K562 (cell line): Measurements from ENCODE around the gene ILF2. TPM values are rescaled to one million over a fixed set of nuclear protein-coding genes. Genes with fewer than 3 reads are reported as not detected.

Experiments
- ATAC-seq: fragments of 200-7000 bp; cut with Tn5 transposase; 3 replicates; pipeline ENCODE4 v1.9.1; 2020; ENCODE audit warnings: moderate library complexity
- BruUV-seq: library from RNA; stranded (reverse); fragments of 400-500 nt; replicated peaks from 2 replicates; lab custom pipeline; 2021; lab: Mats Ljungman, UMichigan
- CTCF ChIA-PET: fragments of 300-600 bp; formaldehyde crosslinking; extraction: SDS; loops from one replicate; lab custom pipeline; 2021; ENCODE audit warnings: low intra/inter-chr PET ratio; lab: Yijun Ruan, JAX
- POLR2A ChIA-PET: fragments of 300-600, 350-650 bp; sonication (Branson Sonifier 250); formaldehyde crosslinking; extraction: SDS; loops from one replicate; lab custom pipeline; 2021; ENCODE audit warnings: antibody characterized with exemption, inconsistent platforms; lab: Yijun Ruan, JAX
- DNase-seq, 4 experiments: peaks; one replicate each; pipeline versions ENCODE4 v3.0.0 to v3.0.0-alpha.2; 2011 to 2018; ENCODE audit warnings: low spot score in 3 of 4, mixed read lengths in 3 of 4; ENCODE audit errors: extremely low read depth in 1 of 4
- FAIRE-seq: peaks from 2 replicates; lab custom pipeline; 2011; peaks lifted over from hg19 to GRCh38; lab: Jason Lieb, UNC
- H2AFZ ChIP-seq: 2 replicates; pipeline ENCODE4 v1.6.0; 2011; ENCODE audit warnings: low read depth, low read length, control low read depth, inconsistent platforms
- H3K27ac ChIP-seq: fragments of 200-600 bp; 3 replicates; pipeline ENCODE4 v1.8.0; 2011; ENCODE audit warnings: low read depth, mild to moderate bottlenecking, control low read depth, inconsistent platforms, low read length, moderate library complexity, mixed read lengths; ENCODE audit errors: extremely low read depth
- H3K27me3 ChIP-seq, 2 experiments: fragments of 300-600 bp in 1 of 2; 2 replicates in 1 of 2; 3 replicates in 1 of 2; pipeline versions ENCODE4 v1.6.0 to v1.8.0; 2011; ENCODE audit warnings: inconsistent platforms in 2 of 2, low read length in 2 of 2, mild to moderate bottlenecking in 1 of 2, mixed read lengths in 1 of 2, moderate library complexity in 1 of 2; ENCODE audit not compliant: control insufficient read depth in 2 of 2, insufficient read depth in 2 of 2
- H3K36me3 ChIP-seq: fragments of 300-600 bp; 3 replicates; pipeline ENCODE4 v1.8.0; 2011; ENCODE audit warnings: mild to moderate bottlenecking, low read length, inconsistent platforms; ENCODE audit not compliant: control insufficient read depth, insufficient read depth
- H3K4me1 ChIP-seq, 2 experiments: fragments of 200-600 bp in 1 of 2; replicated peaks in 1 of 2; 2 replicates in 1 of 2; 3 replicates in 1 of 2; pipeline versions ENCODE4 v1.5.1 to v1.8.0; 2011; ENCODE audit warnings: inconsistent platforms in 2 of 2, low read length in 2 of 2, mild to moderate bottlenecking in 1 of 2, mixed read lengths in 1 of 2, moderate library complexity in 1 of 2; ENCODE audit not compliant: control insufficient read depth in 2 of 2, insufficient read depth in 2 of 2
- H3K4me2 ChIP-seq: 2 replicates; pipeline ENCODE4 v1.6.1; 2011; ENCODE audit warnings: low read length, control low read depth, inconsistent platforms, mixed read lengths; ENCODE audit not compliant: insufficient read depth
- H3K4me3 ChIP-seq: fragments of 200-600 bp; sonication (generic), shearing (Covaris generic); 2 replicates; pipeline ENCODE4 v1.5.1; 2016; ENCODE audit warnings: control low read depth, inconsistent platforms
- H3K79me2 ChIP-seq: fragments of 200-600 bp; 3 replicates; pipeline ENCODE4 v1.8.0; 2011; ENCODE audit warnings: low read length, inconsistent platforms; ENCODE audit not compliant: control insufficient read depth, insufficient read depth
- H3K9ac ChIP-seq, 2 experiments: 2 replicates each; pipeline versions ENCODE4 v1.6.0 to v1.6.1; 2011; ENCODE audit warnings: low read depth in 2 of 2, low read length in 2 of 2, control low read depth in 1 of 2, inconsistent platforms in 1 of 2, mild to moderate bottlenecking in 1 of 2, mixed read lengths in 1 of 2; ENCODE audit not compliant: insufficient read depth in 1 of 2
- H3K9me1 ChIP-seq: one replicate; pipeline ENCODE4 v1.6.0; 2011; ENCODE audit warnings: inconsistent platforms, mild to moderate bottlenecking, low read length, moderate library complexity; ENCODE audit not compliant: control insufficient read depth, insufficient read depth
- H3K9me3 ChIP-seq: replicated peaks from 2 replicates; pipeline ENCODE4 v1.5.1; 2011; ENCODE audit warnings: low read depth, low read length, inconsistent platforms; ENCODE audit not compliant: control insufficient read depth, insufficient read depth
- H4K20me1 ChIP-seq: replicated peaks from 2 replicates; pipeline ENCODE4 v1.6.1; 2011; ENCODE audit warnings: low read length, inconsistent platforms, mixed read lengths; ENCODE audit not compliant: control insufficient read depth, insufficient read depth
- CBFB ChIP-seq: sonication (generic); formaldehyde crosslinking; IDR thresholded peaks from 2 replicates; pipeline ENCODE4 v1.4.0; 2020; ENCODE audit warnings: mild to moderate bottlenecking, missing genetic modification reagents
- DNMT1 ChIP-seq: fragments of 450-650 bp; IDR thresholded peaks from 2 replicates; pipeline ENCODE4 v1.6.1; 2016; ENCODE audit warnings: antibody characterized with exemption, mild to moderate bottlenecking
- HBP1 ChIP-seq: fragments of 450-650 bp; formaldehyde crosslinking; IDR thresholded peaks from 2 replicates; pipeline ENCODE4 v1.4.0; 2022; ENCODE audit warnings: missing genetic modification characterization
- HDAC3 ChIP-seq: fragments of 450-650 bp; IDR thresholded peaks from 2 replicates; pipeline ENCODE4 v1.6.1; 2018; ENCODE audit warnings: borderline replicate concordance, mild to moderate bottlenecking, moderate library complexity; ENCODE audit not compliant: partially characterized antibody
- HMBOX1 ChIP-seq: sonication (generic); IDR thresholded peaks from 2 replicates; pipeline ENCODE4 v1.6.1; 2016
- HOMEZ ChIP-seq: fragments of 250-450 bp; sonication (Bioruptor Pico); IDR thresholded peaks from 2 replicates; pipeline ENCODE4 v1.4.0; 2020; ENCODE audit warnings: mild to moderate bottlenecking, moderate library complexity
- KLF1 ChIP-seq: fragments of 450-650 bp; IDR thresholded peaks from 2 replicates; pipeline ENCODE4 v1.6.1; 2016; ENCODE audit warnings: missing genetic modification characterization, missing compliant biosample characterization
- PHF8 ChIP-seq: fragments of 200-600 bp; sonication (generic); IDR thresholded peaks from 2 replicates; pipeline ENCODE4 v1.6.1; 2012; ENCODE audit warnings: mixed run types, mild to moderate bottlenecking, inconsistent platforms, low read length, moderate library complexity, borderline replicate concordance
- PPARD ChIP-seq: fragments of 250-450 bp; sonication (Bioruptor Pico); IDR thresholded peaks from 2 replicates; pipeline ENCODE4 v1.8.0; 2022; ENCODE audit warnings: inconsistent platforms, mild to moderate bottlenecking, moderate library complexity
- SMAD2 ChIP-seq: fragments of 150-350 bp; IDR thresholded peaks from 2 replicates; pipeline ENCODE4 v1.6.1; 2014; ENCODE audit warnings: low read depth, mild to moderate bottlenecking, low read length
- ZNF324 ChIP-seq: fragments of 250-450 bp; sonication (Bioruptor Pico); IDR thresholded peaks from 2 replicates; pipeline ENCODE4 v1.4.0; 2020; ENCODE audit warnings: mild to moderate bottlenecking
- ZNF436 ChIP-seq: fragments of 250-450, 450-650 bp; sonication (Bioruptor Pico); formaldehyde crosslinking; IDR thresholded peaks from 2 replicates; pipeline ENCODE4 v1.7.0; 2020; ENCODE audit warnings: mild to moderate bottlenecking
- WGBS: fragments of 100-300 bp; shearing (Covaris generic); methylation state at CpG from one replicate; pipeline ENCODE4 v1.1.6; 2016; ENCODE audit warnings: low coverage, mixed read lengths; ENCODE audit not compliant: insufficient coverage; ENCODE audit errors: missing lambda C conversion rate; 5-methylcytosine and 5-hydroxymethylcytosine counted together
- in situ Hi-C: fragments of 300-500 bp; cut with MboI; formaldehyde crosslinking; loops from 4 replicates; pipeline ENCODE4 v1.15.0; 2018; ENCODE audit warnings: inconsistent platforms, mixed read lengths
- intact Hi-C: fragments of 100-400 bp; cut with micrococcal nuclease; formaldehyde crosslinking; loops from 2 replicates; pipeline ENCODE4 v1.14.2; 2022
- polyA plus RNA-seq, 8 experiments: library from polyadenylated mRNA; depleted of rRNA in 4 of 8; stranded (reverse) in 5 of 8; unstranded in 3 of 8; fragments of >200 nt; fragmentation: Nextera tagmentation in 2 of 8; fragmentation: Illumina TruSeq in 1 of 8; extraction: Ambion mirVana in 2 of 8; extraction: Trizol in 1 of 8; gene quantifications; 2 replicates each; pipeline versions ENCODE4 v1.2.1 to v1.2.3, GENCODE V29; 2011 to 2014; ENCODE audit warnings: inconsistent platforms in 1 of 8, missing spikeins in 1 of 8
- total RNA-seq, 7 experiments: library from RNA; depleted of rRNA in 6 of 7; stranded (reverse); fragments of >200 nt in 6 of 7; fragmentation: Illumina TruSeq in 2 of 7; extraction: Trizol in 2 of 7; gene quantifications; 2 replicates each; pipeline versions ENCODE4 v1.2.1 to v1.2.3, GENCODE V29; 2011 to 2021; ENCODE audit warnings: low replicate concordance in 1 of 7

The ILF2 gene
- total and polyA plus RNA-seq, 9 of the 15 experiments (the other 6 are each of a cell fraction or from before 2014, with no cell fraction given): 282 to 726 (median 474) TPM

GRCh38 chr1:153673511-153673910, 2.7 kb upstream of the ILF2 start:
- POLR2A ChIA-PET: interaction anchor here (0.7 to 2.3 kb wide), 2 partner anchors 16 to 317 kb away, joined by 5 to 10 read pairs; partner anchors contain the start of genes RPS27 and SNAPIN
- in situ Hi-C loops: loop anchor here (5.0 kb wide), 1 partner anchor 104 kb away; the partner anchor contains the start of gene SLC27A3
- peaks cover 5 to 8% of the 10 kb centered on the region in 2 experiments; a peak in 4 of 5 replicates for H3K27me3 ChIP-seq

More at GRCh38 chr1:153673511-153673910, 2.7 kb upstream of the ILF2 start:
- WGBS: 91% methylated on average over 2 of the region's 2 CpGs
- no peak overlapping the region for H3K4me2 ChIP-seq
- DNase-seq (no peak), ATAC-seq (no peak), FAIRE-seq (no peak)
- CTCF ChIA-PET: interaction anchor here (0.9 kb wide), 1 partner anchor 76 kb away, joined by 3 read pairs; no protein-coding TSS in a partner anchor
- no peaks in the 10 kb centered on the region; the same call in 1 of the 2 replicates for H4K20me1 ChIP-seq
- H3K9me3 ChIP-seq: no peaks in the 10 kb centered on the region
- intact Hi-C loops: loop anchor here (5.0 kb wide), 2 partner anchors 161 to 314 kb away; partner anchors contain the start of gene RAB13
- H3K4me1 ChIP-seq: peaks cover 0 to 9% of the 10 kb centered on the region in 2 experiments; a peak in 3 of 5 replicates
- BruUV-seq: no TSS peak
- H3K36me3 ChIP-seq: peaks cover 19% of the 10 kb centered on the region
- H3K4me3 ChIP-seq: no peak overlapping the region
- no peak overlapping the region for H3K27ac ChIP-seq
- no peak for TF ChIP-seq HMBOX1
- TF ChIP-seq PHF8: no peak
- no peak for TF ChIP-seq ZNF436 (CRISPR knock-in tag)
- no peak for TF ChIP-seq SMAD2
- no peak for TF ChIP-seq ZNF324 (CRISPR knock-in tag)
- TF ChIP-seq CBFB (CRISPR knock-in tag): no peak
- TF ChIP-seq HOMEZ (CRISPR knock-in tag): no peak
- no peak for TF ChIP-seq DNMT1
- no peak for TF ChIP-seq HDAC3
- TF ChIP-seq HBP1 (CRISPR knock-in tag): no peak
- no peak for TF ChIP-seq PPARD
- no peak for TF ChIP-seq KLF1 (tag)
- H2AFZ ChIP-seq: no peak overlapping the region
- H3K79me2 ChIP-seq: peaks cover 23% of the 10 kb centered on the region
- H3K9ac ChIP-seq: no peak overlapping the region
- no peaks in the 10 kb centered on the region for H3K9me1 ChIP-seq
